HG03469 (cell line): Measurements from ENCODE around the gene TNIK.

Experiments
- ATAC-seq: cut with Tn5 transposase; IDR thresholded peaks from one replicate; pipeline ENCODE4 v1.9.1; 2021; ENCODE audit warnings: mild to moderate bottlenecking, moderate library complexity, moderate number of reproducible peaks; ENCODE audit not compliant: unreplicated experiment

TNIK gene

DNA sequence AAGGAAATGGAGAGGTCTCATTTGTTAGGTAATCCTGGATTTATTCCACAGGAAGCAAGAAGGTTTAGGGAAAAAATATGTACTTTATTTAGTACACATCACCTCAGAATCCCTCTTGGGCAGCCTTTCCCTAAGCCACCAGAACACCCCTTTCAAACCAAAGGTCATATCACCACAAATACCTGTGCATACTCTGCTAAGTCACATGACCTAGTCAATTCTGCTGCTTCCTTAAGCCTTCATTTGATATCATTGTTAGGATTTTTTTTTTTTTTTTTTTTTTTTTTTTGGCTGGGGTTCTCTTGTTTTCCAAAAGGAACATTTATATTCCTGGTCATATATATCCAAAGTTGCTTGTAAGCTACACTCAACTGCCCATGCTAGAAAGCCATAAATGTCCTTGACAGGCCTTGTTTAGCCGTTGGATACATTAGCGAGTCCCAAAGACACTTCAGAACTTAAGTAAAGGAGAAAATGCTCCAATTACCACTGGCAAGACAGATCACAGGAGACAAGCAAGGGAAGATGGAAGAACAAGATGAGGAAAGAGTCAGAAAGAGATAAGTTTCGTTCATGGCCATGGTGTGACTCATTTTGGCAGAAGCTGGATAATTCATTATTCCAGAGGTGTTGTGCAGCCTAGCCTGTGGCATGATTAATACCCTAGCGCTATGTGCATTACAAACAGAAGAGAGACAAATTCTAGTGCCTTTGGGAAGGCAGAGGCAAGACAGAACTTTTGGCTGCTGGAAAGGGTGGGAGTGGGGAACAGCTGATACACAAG, 278.1 kb downstream of the TNIK start:
- no peak for ATAC-seq

GRCh38 chr3:171178714-171179113, 281.5 kb downstream of the TNIK start:
- no peak for ATAC-seq

- ATAC-seq, result no peak
These were observed 282.7 kb downstream of the TNIK start for GRCh38 chr3:171177553-171177952.

- ATAC-seq, result no peak
These were observed 283.1 kb downstream of the TNIK start for GRCh38 chr3:171177056-171177455.

DNA sequence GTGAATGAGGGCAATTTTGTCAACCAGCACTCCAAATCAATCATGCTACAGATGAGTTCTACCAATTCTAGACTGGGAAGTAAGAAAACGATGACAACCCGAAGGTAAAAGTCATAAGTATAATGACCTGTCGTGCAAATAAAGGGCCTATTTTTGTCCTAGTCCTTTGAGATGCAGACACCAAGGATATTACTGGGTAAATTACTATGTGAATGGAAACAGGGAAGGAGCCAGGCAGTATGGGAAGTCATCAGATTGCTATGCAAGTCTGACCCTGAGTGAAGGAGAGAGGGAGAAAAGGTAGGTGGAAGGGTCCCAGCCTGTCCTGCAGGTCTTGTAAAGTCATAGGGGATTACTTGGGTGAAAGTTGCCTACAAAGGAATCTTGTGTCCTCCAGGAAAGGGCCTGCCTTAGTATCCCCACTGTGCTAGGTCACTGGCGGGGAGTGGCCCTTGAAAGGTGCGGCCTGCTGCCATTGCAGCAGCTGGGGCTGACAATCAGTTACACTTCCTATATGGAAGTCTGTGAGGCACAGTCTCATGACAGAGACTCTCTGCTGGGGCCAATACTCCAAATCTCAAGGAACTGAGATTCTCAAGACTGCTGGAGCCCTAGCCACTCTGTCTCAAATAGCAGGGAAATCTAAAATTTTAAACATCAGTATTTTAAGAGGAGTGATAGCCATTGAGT, 283.8 kb downstream of the TNIK start:
- ATAC-seq, result no peak

GRCh38 chr3:171175741-171176234, 284.4 kb downstream of the TNIK start:
- no peak for ATAC-seq

GRCh38 chr3:171173736-171174135, 286.5 kb downstream of the TNIK start:
- no peak for ATAC-seq

DNA sequence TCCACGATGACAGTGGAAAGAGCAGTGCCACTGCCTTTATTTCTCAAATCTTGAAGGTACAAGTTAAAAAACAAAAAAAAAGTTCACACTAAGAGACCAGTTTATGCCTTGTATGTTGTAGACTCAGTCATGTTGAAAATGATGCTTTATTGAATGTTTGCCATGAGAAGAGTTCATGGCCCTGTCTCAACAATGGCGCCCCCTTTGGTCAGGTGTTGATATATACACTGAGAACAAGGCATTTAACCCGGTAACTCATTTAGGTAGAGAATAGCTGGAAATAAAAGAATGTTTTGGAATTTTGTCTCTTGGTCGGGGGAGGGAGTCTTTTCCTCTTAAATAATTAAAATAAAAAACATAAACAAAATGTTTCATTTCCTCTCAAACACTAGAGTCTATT, 288.1 kb downstream of the TNIK start:
- ATAC-seq, result no peak

DNA sequence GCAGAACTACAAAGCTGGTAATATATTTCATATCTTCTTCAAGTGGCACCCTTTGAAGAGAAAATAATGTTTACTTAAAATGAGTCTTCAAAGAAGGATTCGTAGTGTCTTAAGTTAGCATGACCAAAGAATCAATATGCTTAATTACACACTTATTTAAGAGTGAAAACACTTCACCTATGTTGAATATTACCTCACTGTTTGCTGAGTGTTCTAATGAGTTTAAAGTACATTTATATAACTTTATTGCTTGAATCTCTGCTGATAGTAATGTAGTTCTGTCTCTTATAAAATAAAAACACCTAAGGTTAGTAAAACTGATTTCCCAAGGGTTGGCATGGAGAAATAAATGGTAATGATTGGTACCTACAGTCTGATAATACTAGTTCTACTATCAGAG, 290.3 kb downstream of the TNIK start:
- no peak for ATAC-seq

GRCh38 chr3:171169443-171169842, 290.8 kb downstream of the TNIK start:
- ATAC-seq, result no peak

GRCh38 chr3:171168551-171168950, 291.7 kb downstream of the TNIK start:
- ATAC-seq, result no peak

GRCh38 chr3:171168086-171168485, 292.1 kb downstream of the TNIK start:
- ATAC-seq, result no peak

DNA sequence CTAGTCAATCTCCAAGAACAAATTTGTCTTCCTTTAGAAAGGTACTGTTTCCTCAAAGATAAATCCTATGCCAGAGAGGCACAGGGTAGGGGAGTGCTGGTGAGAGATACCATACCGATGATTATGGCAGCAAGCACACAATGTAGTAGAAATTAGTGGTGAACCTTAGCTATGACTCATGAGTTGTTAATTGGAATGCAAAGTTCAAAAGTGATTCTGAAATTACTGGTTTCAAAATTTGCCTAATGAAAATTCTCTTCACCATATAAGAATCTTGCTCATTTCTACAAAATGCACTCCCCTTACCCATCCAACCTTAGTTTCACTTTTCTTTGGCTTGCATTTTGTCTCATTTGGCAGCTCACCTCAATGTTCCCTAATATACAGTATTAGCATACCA, 294.2 kb downstream of the TNIK start:
- ATAC-seq, result no peak

- no peak for ATAC-seq
These were observed 294.7 kb downstream of the TNIK start for GRCh38 chr3:171165499-171165921.

- no peak for ATAC-seq
These were observed 296.1 kb downstream of the TNIK start for GRCh38 chr3:171164067-171164465.

GRCh38 chr3:171163101-171164066, 296.8 kb downstream of the TNIK start:
- ATAC-seq, result no peak

DNA sequence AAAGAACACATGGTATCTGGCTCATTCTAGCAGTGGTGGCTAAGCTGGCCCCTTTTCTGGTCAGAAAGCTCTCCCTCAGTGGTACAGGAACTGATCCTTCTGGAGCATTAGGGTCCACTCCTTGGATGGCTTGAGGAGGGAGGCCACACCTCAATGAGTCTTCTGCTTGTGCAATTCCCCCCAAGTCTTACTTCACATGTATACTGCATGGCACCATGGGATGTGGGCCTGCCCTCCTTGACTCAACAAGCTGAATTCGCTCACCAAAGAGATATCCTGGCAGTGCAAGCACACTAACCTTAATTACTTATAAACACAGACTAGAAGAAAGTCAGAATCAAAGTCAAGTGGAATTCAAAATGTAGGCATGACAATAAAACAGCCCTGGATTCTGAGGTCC, 299.9 kb downstream of the TNIK start:
- no peak for ATAC-seq

- no peak for ATAC-seq
These were observed 300.4 kb downstream of the TNIK start for GRCh38 chr3:171159822-171160157.

DNA sequence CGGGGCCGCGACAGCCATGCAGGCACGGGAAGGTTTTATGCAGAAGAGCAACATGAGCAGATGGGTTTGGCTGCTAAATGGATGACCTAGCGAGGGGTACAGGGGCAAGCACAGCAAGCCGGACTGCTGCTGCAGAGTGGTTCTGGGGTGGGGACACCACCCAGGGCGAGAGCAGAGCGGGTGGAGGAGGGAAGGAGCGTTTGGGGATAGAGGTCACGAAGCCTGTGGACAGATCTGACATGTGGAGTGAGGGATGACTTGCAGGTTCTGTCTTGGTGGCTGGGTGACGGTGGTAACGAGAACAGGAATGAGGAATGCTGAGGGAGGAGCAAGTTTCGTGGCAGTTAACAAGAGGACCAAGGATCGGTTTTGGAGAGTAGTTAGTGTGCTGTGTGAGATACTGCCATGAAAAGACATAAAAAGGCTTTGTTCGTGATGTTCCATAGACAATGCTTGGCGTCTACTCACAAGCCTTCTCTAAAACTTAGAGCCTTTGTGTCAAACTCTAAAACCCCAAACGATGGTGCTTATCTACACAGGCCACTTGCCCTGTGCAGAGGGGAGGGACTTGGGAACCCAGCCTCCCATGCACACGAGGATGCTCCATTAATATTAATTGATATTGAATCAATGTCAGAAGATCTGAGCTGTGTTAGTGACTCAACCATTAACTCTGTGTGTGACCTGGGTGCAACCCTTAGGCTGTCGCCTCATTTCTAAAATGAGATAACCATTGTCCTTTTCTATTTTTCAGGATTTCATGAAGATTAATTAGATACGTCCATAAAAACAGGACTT, 301.0 kb downstream of the TNIK start:
- no peak for ATAC-seq

DNA sequence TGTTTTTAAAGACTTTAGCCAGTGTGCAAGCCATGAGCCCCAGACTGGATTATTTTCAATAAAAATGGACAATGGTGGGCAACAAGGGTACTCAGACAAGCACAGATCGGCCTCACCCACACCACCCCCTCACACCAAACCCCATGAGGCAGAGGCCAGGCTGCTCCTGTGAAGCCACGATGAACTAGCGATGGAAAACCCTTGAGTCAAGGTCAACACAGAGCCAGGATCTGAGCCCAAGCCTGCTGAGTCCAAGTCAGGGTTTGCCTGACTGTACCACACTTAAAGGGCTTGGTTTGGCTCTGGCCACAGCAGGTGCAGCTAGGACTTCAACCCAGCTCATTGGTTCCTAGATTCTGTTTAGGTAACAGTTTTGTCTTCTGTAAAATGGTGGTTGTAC, 302.2 kb downstream of the TNIK start:
- no peak for ATAC-seq
